ENCODE results near the gene FMNL2. TPM values are rescaled to one million over a fixed set of nuclear protein-coding genes. Genes with fewer than 3 reads are reported as not detected.

FMNL2 gene
- total RNA-seq, 1 experiment from 2014 or later, result 29.0 TPM

DNA sequence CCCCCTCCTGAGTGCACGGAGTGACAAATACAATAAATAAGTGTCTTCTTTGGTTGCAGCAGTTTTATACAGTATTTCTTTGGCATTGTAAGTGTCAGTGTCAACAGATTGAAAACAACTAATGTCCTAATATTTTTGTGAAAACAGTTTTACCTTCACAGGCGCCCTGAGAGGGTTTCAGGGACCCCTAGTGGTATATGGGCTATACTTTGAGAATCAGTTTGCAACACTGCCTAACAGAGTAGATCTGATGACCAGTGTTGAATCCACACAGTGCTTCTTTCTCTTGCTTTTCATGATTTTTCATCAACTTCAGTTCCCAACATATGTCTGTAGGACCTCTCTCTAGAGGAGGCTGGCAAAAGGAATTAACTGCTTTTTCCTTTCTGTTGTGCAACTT lies 220.1 kb downstream of the FMNL2 start:
- Histone ChIP-seq H3K36me3 (ENCODE audit: low read depth) (no peaks in the 10 kb centered on the region), H3K79me2 (ENCODE audit: low read depth) (no peaks in the 10 kb centered on the region), H3K27me3 (ENCODE audit: insufficient read depth, low read depth) (no peaks in the 10 kb centered on the region), H3K9me3 (ENCODE audit: insufficient read depth, low read depth) (no peaks in the 10 kb centered on the region), H3K9me2 (ENCODE audit: insufficient read depth) (no peaks in the 10 kb centered on the region), H3K4me2 (no peak overlapping the region), H3K4me1 (replicated peaks; ENCODE audit: insufficient read depth) (no peaks in the 10 kb centered on the region), H3F3A (ENCODE audit: insufficient read depth, low read depth) (no peaks in the 10 kb centered on the region), H3K4me3 (no peak overlapping the region), H2AFZ (no peak overlapping the region), H4K20me1 (ENCODE audit: insufficient read depth) (no peaks in the 10 kb centered on the region), H3K27ac (no peak overlapping the region)
- ChIA-PET POLR2A (ENCODE audit: unreplicated experiment) (no interaction called here), CTCF (no interaction called here)
- TF ChIP-seq EZH2 (IDR thresholded peaks at IDR 0.05; ENCODE audit: low read depth), result no peak
- TF ChIP-seq, protein P1, sequence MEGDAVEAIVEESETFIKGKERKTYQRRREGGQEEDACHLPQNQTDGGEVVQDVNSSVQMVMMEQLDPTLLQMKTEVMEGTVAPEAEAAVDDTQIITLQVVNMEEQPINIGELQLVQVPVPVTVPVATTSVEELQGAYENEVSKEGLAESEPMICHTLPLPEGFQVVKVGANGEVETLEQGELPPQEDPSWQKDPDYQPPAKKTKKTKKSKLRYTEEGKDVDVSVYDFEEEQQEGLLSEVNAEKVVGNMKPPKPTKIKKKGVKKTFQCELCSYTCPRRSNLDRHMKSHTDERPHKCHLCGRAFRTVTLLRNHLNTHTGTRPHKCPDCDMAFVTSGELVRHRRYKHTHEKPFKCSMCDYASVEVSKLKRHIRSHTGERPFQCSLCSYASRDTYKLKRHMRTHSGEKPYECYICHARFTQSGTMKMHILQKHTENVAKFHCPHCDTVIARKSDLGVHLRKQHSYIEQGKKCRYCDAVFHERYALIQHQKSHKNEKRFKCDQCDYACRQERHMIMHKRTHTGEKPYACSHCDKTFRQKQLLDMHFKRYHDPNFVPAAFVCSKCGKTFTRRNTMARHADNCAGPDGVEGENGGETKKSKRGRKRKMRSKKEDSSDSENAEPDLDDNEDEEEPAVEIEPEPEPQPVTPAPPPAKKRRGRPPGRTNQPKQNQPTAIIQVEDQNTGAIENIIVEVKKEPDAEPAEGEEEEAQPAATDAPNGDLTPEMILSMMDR (conservative IDR thresholded peaks at IDR 0.05), result peak; percentile 50; the same call in 1 of the 2 replicates
- BruUV-seq (replicated peaks), result no TSS peak
- DNase-seq, result no peak
- intact Hi-C loops (cut with micrococcal nuclease; ENCODE audit: unreplicated experiment), result no loop called here

DNA sequence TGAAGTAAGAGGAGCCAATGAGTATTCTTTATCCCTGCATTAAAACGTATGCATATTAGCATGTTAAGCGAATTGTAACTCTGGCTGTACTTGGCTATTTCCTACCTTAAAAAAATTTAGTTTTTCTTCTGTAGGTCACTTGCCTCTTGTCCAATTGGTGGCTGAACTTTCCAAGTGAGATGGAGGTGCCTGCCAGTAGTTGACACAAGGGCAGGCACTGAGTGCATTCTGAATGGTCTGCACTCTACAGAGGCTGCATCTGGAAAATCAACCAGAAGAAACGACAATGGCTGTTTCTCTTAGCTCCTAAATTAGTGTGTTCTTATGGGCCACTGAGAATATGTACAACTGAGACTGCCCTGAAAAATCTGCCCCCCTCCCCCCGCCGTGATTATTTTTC lies 221.5 kb downstream of the FMNL2 start:
- no peak for DNase-seq
- CTCF ChIA-PET, result interaction anchor here (0.7 kb wide), 1 partner anchor 15 kb away, joined by 3 read pairs; no protein-coding TSS in a partner anchor
- H2AFZ ChIP-seq, result no peak overlapping the region
- H3K79me2 ChIP-seq (ENCODE audit: low read depth), result no peaks in the 10 kb centered on the region
- H3K36me3 ChIP-seq (ENCODE audit: low read depth), result no peaks in the 10 kb centered on the region
- intact Hi-C loops (cut with micrococcal nuclease; ENCODE audit: unreplicated experiment), result no loop called here
- no peaks in the 10 kb centered on the region for H3F3A ChIP-seq (ENCODE audit: insufficient read depth, low read depth)
- no peaks in the 10 kb centered on the region for H3K4me1 ChIP-seq (replicated peaks; ENCODE audit: insufficient read depth)
- no peaks in the 10 kb centered on the region for H3K27me3 ChIP-seq (ENCODE audit: insufficient read depth, low read depth)
- H3K4me3 ChIP-seq, result no peak overlapping the region
- H4K20me1 ChIP-seq (ENCODE audit: insufficient read depth), result no peaks in the 10 kb centered on the region
- POLR2A ChIA-PET (ENCODE audit: unreplicated experiment), result no interaction called here
- H3K9me3 ChIP-seq (ENCODE audit: insufficient read depth, low read depth), result no peaks in the 10 kb centered on the region
- no peak overlapping the region for H3K4me2 ChIP-seq
- TF ChIP-seq, protein P1 (conservative IDR thresholded peaks at IDR 0.05), result no peak
- TF ChIP-seq EZH2 (IDR thresholded peaks at IDR 0.05; ENCODE audit: low read depth), result no peak
- H3K9me2 ChIP-seq (ENCODE audit: insufficient read depth), result no peaks in the 10 kb centered on the region
- BruUV-seq (replicated peaks), result no TSS peak
- H3K27ac ChIP-seq, result no peak overlapping the region

DNA sequence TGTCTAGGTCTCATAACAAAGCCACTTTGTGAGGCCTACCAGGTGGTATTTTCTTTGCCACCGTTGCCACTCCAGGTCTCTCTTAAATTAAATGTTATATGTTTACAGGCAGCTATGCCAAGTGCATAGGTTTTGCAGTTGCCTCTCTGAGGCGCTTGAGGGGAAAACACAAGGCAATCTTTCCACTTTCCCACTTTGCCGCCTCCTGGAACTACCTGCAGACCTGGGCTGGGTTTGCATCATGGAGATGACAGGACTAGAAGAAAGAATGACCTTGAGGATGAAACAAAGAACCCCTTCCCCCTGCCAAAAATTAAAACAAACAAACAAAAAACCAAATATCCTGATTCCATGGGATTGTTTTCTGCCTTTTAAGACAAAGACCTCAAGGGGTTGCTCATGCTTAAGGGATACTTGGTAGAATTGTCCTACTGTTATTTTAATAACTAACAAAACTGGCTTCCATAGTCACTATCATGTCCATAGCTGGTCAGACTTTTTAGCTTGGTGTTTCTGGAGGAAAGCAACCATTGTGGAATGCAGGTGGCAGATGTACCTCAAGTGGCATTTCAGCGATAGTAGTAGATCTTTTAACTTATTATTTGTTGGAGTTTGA lies 222.4 kb downstream of the FMNL2 start:
- H3K79me2 ChIP-seq (ENCODE audit: low read depth), result no peaks in the 10 kb centered on the region
- no TSS peak for BruUV-seq (replicated peaks)
- DNase-seq, result no peak
- H3K4me3 ChIP-seq, result no peak overlapping the region
- ChIA-PET CTCF (interaction anchor here (0.7 kb wide), 1 partner anchor 16 kb away, joined by 3 read pairs; no protein-coding TSS in a partner anchor), POLR2A (ENCODE audit: unreplicated experiment) (no interaction called here)
- H3F3A ChIP-seq (ENCODE audit: insufficient read depth, low read depth), result no peaks in the 10 kb centered on the region
- no peaks in the 10 kb centered on the region for H3K36me3 ChIP-seq (ENCODE audit: low read depth)
- no peak overlapping the region for H2AFZ ChIP-seq
- no peaks in the 10 kb centered on the region for H4K20me1 ChIP-seq (ENCODE audit: insufficient read depth)
- no peaks in the 10 kb centered on the region for H3K9me3 ChIP-seq (ENCODE audit: insufficient read depth, low read depth)
- TF ChIP-seq, protein P1 (conservative IDR thresholded peaks at IDR 0.05), result no peak
- TF ChIP-seq EZH2 (IDR thresholded peaks at IDR 0.05; ENCODE audit: low read depth), result no peak
- 0 out of 2 replicates have a peak, but pooled peaks cover 6% of the 10 kb centered on the region for H3K4me1 ChIP-seq (replicated peaks; ENCODE audit: insufficient read depth)
- no peaks in the 10 kb centered on the region for H3K27me3 ChIP-seq (ENCODE audit: insufficient read depth, low read depth)
- no peaks in the 10 kb centered on the region for H3K9me2 ChIP-seq (ENCODE audit: insufficient read depth)
- no peak overlapping the region for H3K4me2 ChIP-seq
- no peak overlapping the region for H3K27ac ChIP-seq
- intact Hi-C loops (cut with micrococcal nuclease; ENCODE audit: unreplicated experiment), result no loop called here

Measured in PC-9 (cell line).